DOHH2 (cell line): ENCODE results near the gene S100PBP.

Source experiments
- EZH2phosphoT487 ChIP-seq: fragments of 200-600 bp; sonication (generic); IDR thresholded peaks from 2 replicates; pipeline ENCODE4 v1.6.1; 2017; ENCODE audit warnings: borderline replicate concordance, mild to moderate bottlenecking, antibody characterized with exemption, low read length, moderate library complexity, mixed read lengths
- TF ChIP-seq, protein P1 (sequence below): fragments of 200-600 bp; sonication (generic); IDR thresholded peaks from one replicate; pipeline ENCODE4 v1.5.1; 2014; ENCODE audit warnings: antibody characterized with exemption, mild to moderate bottlenecking, low read depth, low read length; ENCODE audit not compliant: poor library complexity, severe bottlenecking

DNA sequence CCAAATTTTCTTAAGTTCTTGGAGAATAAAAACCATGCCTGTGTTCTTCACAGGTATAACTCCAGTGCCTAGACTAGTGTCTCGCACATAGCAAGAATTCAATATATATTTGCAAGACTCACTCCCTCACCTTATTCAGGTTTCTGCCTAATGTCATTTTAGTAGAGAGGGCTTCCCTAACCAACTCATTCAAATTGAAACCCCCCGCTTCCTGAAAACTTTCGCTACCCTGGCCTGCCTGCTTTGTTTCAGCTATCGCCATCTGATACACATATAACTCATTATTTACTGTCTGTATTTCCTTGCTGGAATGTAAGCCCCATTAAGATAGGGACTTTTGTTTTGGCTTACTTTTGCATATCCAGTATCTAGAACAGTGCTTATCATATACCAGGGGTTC is 8.9 kb upstream of the S100PBP start:
- TF ChIP-seq, protein P1, sequence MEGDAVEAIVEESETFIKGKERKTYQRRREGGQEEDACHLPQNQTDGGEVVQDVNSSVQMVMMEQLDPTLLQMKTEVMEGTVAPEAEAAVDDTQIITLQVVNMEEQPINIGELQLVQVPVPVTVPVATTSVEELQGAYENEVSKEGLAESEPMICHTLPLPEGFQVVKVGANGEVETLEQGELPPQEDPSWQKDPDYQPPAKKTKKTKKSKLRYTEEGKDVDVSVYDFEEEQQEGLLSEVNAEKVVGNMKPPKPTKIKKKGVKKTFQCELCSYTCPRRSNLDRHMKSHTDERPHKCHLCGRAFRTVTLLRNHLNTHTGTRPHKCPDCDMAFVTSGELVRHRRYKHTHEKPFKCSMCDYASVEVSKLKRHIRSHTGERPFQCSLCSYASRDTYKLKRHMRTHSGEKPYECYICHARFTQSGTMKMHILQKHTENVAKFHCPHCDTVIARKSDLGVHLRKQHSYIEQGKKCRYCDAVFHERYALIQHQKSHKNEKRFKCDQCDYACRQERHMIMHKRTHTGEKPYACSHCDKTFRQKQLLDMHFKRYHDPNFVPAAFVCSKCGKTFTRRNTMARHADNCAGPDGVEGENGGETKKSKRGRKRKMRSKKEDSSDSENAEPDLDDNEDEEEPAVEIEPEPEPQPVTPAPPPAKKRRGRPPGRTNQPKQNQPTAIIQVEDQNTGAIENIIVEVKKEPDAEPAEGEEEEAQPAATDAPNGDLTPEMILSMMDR = no peak
- TF ChIP-seq EZH2phosphoT487 = no peak
